GM23338 (cell line): ENCODE data around the gene GFRA1.

Experiments
- CTCF ChIP-seq, 2 experiments: fragments of 200-600 bp in 1 of 2; sonication (generic) in 1 of 2; conservative IDR thresholded peaks; 2 replicates each; pipeline versions ENCODE4 v1.5.1 to v1.6.1; 2016 to 2017; ENCODE audit warnings: antibody characterized with exemption in 2 of 2, low read depth in 2 of 2, mild to moderate bottlenecking in 2 of 2, moderate library complexity in 1 of 2
- ETS1 ChIP-seq: IDR thresholded peaks from 2 replicates; pipeline ENCODE4 v1.6.1; 2016; ENCODE audit warnings: antibody characterized with exemption
- EZH2 ChIP-seq: fragments of 200-600 bp; sonication (generic); IDR thresholded peaks from one replicate; pipeline ENCODE4 v1.8.0; 2017; ENCODE audit warnings: antibody characterized with exemption, mild to moderate bottlenecking, low read depth; ENCODE audit not compliant: unreplicated experiment
- EZH2phosphoT487 ChIP-seq: fragments of 200-600 bp; sonication (generic); IDR thresholded peaks from one replicate; pipeline ENCODE4 v1.8.1; 2018; ENCODE audit warnings: antibody characterized with exemption; ENCODE audit not compliant: unreplicated experiment
- JUNB ChIP-seq: IDR thresholded peaks from one replicate; pipeline ENCODE4 v1.6.1; 2016; ENCODE audit warnings: antibody characterized with exemption; ENCODE audit not compliant: unreplicated experiment
- POLR2AphosphoS5 ChIP-seq: IDR thresholded peaks from 2 replicates; pipeline ENCODE4 v1.6.1; 2016; ENCODE audit warnings: antibody characterized with exemption, low read depth
- REST ChIP-seq: IDR thresholded peaks from one replicate; pipeline ENCODE4 v1.6.1; 2018; ENCODE audit warnings: antibody characterized with exemption; ENCODE audit not compliant: unreplicated experiment
- ZNF114 ChIP-seq: fragments of 250-450 bp; sonication (Bioruptor Pico); IDR thresholded peaks from 2 replicates; pipeline ENCODE4 v1.5.0; 2020; ENCODE audit warnings: mild to moderate bottlenecking, moderate library complexity

DNA sequence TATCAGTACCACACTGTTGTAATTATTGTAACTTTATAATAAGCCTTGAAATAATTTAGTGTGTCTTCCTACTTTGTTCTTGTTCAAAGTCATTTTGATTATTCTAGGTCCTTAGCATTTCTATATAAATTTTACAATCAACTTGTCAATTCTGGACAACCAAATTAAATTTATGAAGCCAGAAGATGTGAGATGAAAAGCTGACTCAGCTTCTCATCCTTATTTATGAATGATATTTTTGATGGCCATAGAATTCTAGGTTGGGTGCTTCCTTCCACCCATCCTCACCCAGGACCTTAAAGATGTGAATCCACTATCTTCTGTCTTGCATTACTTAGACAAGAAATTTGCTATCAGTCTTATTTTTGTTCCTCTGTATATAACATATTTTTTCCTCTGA lies 261.1 kb downstream of the GFRA1 start:
- TF ChIP-seq EZH2, result no peak
- no peak for TF ChIP-seq REST
- no peak for TF ChIP-seq CTCF (conservative IDR thresholded peaks at IDR 0.05; ENCODE audit: low read depth in 2 of 2)
- TF ChIP-seq ETS1, result no peak
- no peak for TF ChIP-seq JUNB
- no peak for TF ChIP-seq POLR2AphosphoS5
- no peak for TF ChIP-seq ZNF114 (CRISPR knock-in tag)
- TF ChIP-seq EZH2phosphoT487, result no peak
